Stimulated activated CD4-positive, alpha-beta T cell treated with anti-CD3 and anti-CD28 coated beads, Interleukin-15, amount 100 ng/mL, for 24 hours (primary cell): Measurements from ENCODE around the gene VAMP7.
"Not testable (repeated sequence)": the region's sequence is repeated elsewhere in the genome, so short reads cannot be mapped to it uniquely, and the experiment has no call there.

ENCODE experiments used
- DNase-seq: peaks from one replicate; pipeline ENCODE4 v3.0.0-alpha.2; 2020

VAMP7 gene

DNA sequence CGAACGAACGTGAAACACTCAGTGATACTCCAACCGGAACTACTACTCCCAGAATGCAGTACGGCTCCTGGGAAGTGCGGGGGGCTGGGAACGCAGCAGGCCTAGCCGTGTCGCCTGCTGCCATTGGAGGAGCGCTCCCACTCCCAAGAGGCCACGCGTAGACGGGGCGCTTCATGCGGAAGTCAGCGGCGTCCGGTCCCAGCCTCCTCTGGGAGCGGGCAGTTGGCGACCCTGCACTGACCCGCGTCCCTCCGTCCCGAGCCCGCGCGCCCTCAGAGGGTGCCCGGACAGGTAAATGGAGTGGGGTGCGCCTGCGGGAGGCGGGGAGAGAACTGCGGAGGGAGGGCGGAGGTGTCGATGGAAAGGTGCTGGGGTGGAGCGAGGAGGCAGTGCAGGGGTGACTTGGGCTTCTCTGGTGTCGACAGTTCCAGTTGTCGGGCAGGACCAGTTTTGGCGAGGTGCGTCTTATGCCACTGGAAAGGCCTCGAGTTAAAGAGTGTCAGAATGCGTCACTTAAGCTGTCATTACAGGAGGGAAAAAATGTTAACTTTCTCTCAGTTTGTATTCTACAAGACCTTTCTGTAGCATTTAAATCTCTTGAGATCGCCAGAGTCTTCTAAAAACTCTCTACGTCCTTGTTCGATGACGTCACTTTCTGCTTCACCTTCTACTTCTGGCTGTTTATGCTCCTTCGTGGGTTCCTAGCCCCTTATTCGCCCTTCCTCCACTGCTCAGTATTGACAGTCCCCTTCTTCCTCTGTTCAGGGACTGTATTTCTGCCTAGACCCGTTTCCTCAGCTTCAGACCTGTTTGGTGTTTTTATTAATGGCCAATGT lies at the start of gene VAMP7:
Gene VAMP7 (plus strand): TSS at position 188 of the 836 bp plus-strand sequence. CDS start 8,122 bp downstream, outside the sequence.
- DNase-seq = peak; percentile 87

GRCh38 chrX:155841232-155841631 lies 39.9 kb upstream of the VAMP7 start:
- no peak for DNase-seq

GRCh38 chrX:155851786-155852185 lies 29.4 kb upstream of the VAMP7 start:
- DNase-seq = not testable (repeated sequence)

DNA sequence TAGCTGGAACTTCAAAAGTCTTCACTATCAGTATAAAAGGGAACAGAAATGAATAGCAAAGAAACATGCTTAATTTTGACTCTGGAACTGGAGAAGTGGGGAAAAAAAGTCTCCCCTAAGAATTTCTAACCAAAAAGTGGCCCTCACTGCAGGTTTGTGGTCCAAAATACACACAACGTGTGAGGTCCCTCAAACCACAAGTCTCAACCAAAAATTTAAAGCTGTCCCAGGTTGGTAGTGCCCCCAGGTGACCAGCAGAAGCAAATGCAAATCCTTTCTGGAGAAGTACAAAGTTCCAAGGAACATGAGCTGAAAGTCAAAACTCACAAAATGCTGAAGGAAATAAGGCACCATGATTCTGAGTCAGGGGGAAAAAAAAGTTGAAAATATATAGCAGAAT lies 23.6 kb upstream of the VAMP7 start:
- no peak for DNase-seq

DNA sequence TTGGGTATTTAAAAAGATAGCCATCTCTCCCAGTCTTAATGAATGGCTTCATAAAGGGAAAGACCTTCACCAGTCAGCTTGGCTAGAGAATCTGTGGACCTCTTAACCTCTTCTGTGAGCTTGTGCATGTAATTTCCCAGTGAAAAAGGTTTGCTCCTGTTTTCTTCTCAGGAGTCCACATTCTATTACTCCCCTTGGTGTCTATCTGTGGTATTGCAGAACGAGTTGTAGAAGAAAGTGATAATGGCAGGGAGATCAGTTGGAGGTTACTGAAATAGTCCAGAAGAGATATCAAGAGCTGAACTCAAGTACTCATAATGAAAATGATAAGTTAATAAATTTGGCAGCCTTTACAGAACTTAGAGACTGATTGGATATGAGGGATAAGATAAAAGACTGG lies 16.5 kb upstream of the VAMP7 start:
- no peak for DNase-seq

DNA sequence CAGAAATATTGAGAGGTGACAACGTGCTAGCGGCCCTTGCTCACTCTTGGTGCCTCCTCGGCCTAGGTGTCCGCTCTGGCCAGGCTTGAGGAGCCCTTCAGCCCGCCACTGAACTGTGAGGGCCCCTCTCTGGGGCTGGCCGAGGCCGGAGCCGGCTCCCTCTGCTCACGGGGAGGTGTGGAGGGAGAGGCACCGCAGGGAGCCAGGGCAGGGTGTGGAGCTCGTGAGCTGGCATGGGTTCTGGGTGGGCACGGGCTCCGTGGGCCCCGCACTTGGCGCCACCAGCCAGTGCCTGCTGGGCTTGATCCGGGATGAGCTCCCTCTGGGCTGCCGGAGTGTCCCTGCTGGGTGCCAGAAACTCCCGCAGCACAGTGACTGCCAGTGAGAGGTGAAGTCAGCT lies 16.0 kb upstream of the VAMP7 start:
- no peak for DNase-seq

DNA sequence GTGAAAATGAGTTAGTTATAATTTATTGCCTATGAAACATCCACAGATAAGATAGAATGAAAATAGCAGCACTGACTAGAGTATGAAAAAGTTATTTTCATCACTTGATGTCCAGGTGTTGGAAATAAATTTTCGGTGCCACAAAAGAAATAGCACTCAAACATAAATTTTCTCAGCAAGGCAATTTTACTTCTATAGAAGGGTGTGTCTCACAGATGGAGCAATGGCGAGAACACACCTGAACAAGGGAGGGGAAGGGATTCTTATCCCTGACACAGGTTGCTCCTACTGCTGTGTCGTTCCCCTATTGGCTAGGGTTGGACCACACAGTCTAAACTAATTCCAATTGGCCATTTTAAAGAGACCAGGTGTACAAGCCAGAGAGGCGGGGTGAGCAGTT lies 13.3 kb upstream of the VAMP7 start:
- DNase-seq = no peak

- no peak for DNase-seq
Observed at GRCh38 chrX:155870958-155871357, 10.2 kb upstream of the VAMP7 start.

DNA sequence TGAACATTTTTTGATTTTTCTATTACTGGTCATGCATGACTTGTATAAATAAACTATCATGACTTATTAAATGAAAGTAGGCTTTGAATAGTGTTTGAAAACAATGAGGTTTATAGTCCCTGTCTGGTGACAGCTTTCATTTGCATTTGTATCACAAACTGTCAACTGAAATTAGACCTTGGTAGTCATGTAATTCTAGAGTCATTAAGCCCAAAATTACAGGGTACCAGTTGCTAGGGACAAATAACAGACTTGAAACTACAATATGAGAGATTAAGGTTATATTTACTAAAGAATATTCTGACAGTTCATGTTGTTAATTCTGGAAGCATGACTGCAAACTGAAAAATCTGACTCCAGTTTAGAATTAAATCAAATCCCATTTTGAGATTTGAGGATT lies 9.2 kb upstream of the VAMP7 start:
- DNase-seq = no peak

DNA sequence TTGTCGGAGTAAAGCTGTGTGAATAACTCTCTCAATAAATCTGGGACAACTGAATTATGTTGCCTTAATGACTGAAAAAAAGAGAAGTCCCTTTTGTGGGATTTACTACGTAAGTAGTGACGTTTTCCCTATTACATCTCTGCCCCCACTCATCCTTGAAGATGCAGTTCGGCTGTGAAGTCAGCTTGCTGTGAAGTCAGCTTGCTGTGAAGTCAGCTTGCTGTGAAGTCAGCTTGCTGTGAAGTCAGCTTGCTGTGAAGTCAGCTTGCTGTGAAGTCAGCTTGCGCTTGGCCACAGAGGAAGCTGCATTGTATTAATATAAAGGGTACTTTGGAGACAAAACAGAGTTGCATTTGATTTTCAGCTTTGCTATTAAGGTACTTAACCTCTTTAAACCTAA lies 8.0 kb upstream of the VAMP7 start:
- DNase-seq = no peak

- DNase-seq = no peak
Observed at GRCh38 chrX:155874571-155875244, 6.4 kb upstream of the VAMP7 start.

GRCh38 chrX:155876704-155877103 lies 4.4 kb upstream of the VAMP7 start:
- DNase-seq = no peak

DNA sequence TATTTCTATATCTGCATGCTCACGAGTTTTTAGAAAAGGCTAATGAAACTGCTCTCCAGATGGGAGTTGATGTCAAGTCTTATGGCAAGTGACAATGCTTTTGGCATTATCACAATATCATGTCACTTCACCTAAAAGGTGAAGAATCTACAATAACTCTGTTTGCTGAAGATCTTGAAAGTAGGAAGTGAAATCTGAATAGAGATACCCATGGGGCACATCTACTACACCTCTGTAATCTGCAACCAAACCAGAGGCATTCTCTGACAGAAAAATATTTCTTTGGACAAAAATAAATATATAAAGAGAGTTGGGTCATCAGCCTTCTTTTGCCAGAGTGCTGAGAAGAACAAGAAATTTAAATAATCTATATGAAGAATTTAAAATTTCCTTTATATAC lies 3.9 kb upstream of the VAMP7 start:
- DNase-seq = no peak

DNA sequence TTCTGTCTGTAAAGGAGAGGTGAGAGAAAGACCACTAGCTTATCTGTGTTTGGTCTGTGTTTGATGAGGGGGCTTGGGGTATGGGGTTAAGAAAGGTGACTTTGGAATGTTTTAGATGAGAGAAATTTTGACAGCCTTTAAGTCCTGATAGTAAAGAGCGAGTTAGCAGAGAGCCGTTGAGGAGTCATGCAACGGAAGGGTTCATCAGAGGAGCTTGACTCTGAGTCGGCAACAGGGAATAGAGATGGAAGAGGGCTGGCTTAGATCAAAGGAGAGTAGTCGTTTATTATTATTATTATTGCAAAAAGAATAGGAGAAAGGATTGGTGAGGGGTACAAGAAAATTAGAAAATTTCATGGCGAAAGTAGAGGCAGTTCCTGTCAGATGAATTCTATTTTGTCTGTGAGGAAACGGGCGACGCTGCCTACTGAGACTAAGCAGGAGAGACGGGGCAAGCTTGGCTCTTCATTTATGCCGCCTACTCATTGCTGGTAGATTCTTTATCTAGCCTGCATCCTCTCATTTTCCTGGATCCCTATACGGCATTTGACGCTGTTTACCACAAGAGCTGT lies 473 bp upstream of the VAMP7 start:
- no peak for DNase-seq

- no peak for DNase-seq
Observed at GRCh38 chrX:155886409-155886808, 5.3 kb downstream of the VAMP7 start.

DNA sequence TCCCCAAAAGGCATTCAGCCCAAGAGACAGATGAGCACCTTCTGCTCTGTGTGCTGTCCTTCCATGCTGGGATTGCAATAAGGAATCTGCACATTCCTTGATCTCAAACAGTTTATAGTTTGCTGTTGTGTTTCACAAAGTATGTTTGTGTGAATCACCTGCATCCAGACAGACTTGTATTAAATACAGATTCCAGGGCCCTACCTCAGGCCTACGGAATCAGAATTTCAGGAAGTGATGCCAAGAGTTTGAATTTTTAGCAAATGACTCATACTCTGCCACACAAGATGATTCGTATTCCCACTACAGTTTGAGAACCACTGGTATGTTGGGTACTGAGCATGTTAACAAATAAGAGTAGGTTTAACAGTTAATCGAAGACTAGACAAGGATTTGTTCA lies 7.0 kb downstream of the VAMP7 start:
- DNase-seq = no peak

- no peak for DNase-seq
Observed at GRCh38 chrX:155889328-155889727, 8.2 kb downstream of the VAMP7 start.

GRCh38 chrX:155891446-155892210 lies 10.5 kb downstream of the VAMP7 start:
- DNase-seq = no peak

- no peak for DNase-seq
Observed at GRCh38 chrX:155893521-155893920, 12.4 kb downstream of the VAMP7 start.

DNA sequence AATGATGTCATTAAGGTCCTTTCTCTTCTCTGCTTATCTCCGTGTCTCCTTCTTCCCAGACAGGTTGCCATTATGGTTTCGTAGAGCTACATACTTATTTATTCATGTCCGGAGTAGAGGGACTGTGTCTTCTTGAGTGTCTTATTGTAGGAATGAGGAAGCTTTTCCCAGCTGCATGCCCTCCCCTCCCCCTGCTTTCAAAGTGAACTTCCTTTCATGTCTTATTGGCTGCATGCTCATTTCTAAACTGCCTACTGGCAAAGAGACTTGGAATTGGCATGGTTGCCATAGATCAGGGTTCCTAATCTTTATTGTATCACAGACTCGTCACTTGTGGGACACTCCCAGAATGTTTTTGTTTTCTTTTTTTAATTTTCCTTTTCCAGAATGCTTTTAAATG lies 15.4 kb downstream of the VAMP7 start:
- DNase-seq = no peak

GRCh38 chrX:155899366-155899765 lies 18.2 kb downstream of the VAMP7 start:
- DNase-seq = no peak

DNA sequence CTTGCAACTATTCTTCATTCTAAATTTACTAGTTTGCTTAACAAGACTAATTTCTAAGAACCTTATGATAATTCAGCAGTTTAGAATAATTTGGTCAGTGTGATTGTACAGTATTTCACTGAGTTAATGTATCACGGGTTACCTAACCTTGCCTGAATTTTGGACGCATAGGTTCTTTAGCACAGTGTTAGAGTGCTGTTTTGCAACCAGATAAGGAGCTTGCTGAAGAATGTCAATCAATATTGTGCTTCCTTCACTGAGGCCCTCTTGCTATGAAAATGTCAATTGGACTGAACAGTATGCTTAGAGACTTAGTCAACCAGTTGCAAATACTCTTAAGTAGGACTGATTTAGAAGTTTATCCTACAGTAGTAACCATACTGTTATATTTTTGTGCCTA lies 19.6 kb downstream of the VAMP7 start:
- DNase-seq = no peak

DNA sequence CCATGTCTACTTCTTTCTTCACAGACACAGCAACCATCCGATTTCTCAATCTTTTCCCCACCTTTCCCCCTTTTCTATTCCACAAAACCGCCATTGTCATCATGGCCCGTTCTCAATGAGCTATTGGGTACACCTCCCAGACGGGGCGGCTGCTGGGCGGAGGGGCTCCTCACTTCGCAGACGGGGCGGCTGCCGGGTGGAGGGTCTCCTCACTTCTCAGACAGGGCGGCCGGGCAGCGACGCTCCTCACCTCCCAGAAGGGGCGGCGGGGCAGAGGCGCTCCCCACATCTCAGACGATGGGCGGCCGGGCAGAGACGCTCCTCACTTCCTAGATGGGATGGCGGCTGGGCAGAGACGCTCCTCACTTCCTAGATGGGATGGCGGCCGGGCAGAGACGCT lies 26.5 kb downstream of the VAMP7 start:
- DNase-seq = not testable (repeated sequence)
